Fibroblast of pulmonary artery (primary cell): ENCODE results near the gene NBAS.
"Not testable (repeated sequence)": the region's sequence is repeated elsewhere in the genome, so short reads cannot be mapped to it uniquely, and the experiment has no call there.

Source experiments
- DNase-seq: peaks from one replicate; pipeline ENCODE4 v3.0.0-alpha.2; 2010; ENCODE audit warnings: low read depth
- H3K4me3 ChIP-seq: replicated peaks from 2 replicates; pipeline ENCODE4 v1.5.1; 2011; ENCODE audit warnings: low read depth, mild to moderate bottlenecking, control low read depth, low read length, moderate library complexity
- TF ChIP-seq, protein P1 (sequence below): IDR thresholded peaks from 2 replicates; pipeline ENCODE4 v1.5.1; 2011; ENCODE audit warnings: mild to moderate bottlenecking, control low read depth, low read length, inconsistent platforms; ENCODE audit errors: missing control alignments

NBAS gene

DNA sequence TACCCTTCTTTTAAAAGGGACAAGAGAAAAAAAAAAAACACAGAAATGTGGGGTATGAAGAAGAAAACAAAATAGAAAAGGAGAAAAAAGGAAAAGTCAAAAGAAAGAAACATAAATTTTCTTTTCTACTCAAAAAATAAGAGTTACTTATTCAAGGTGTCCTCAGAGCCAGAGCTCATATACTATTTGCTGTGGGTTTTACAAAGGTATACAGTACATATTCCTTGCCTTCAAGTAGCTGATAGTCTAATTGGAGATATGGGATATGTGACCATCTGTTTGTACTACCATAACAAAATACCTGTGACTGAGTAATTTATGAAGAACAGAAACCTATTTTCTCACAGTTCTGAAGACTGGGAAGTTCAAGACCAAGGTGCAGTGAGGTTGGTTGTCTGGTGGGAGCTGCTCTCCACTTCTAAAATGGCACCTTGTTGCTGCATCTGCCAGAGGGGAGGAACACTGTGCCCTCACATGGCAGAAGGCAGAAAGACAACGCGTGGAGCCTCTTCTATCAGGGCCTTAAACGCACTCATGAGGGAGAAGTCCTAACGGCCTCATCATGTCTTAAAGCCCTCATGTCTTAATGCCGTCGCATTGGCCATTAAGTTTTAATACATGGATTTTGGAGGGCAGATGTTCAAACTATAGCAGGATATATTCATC, 33.9 kb downstream of the NBAS start:
- H3K4me3 ChIP-seq, result no peak overlapping the region
- TF ChIP-seq, protein P1, sequence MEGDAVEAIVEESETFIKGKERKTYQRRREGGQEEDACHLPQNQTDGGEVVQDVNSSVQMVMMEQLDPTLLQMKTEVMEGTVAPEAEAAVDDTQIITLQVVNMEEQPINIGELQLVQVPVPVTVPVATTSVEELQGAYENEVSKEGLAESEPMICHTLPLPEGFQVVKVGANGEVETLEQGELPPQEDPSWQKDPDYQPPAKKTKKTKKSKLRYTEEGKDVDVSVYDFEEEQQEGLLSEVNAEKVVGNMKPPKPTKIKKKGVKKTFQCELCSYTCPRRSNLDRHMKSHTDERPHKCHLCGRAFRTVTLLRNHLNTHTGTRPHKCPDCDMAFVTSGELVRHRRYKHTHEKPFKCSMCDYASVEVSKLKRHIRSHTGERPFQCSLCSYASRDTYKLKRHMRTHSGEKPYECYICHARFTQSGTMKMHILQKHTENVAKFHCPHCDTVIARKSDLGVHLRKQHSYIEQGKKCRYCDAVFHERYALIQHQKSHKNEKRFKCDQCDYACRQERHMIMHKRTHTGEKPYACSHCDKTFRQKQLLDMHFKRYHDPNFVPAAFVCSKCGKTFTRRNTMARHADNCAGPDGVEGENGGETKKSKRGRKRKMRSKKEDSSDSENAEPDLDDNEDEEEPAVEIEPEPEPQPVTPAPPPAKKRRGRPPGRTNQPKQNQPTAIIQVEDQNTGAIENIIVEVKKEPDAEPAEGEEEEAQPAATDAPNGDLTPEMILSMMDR, result no peak
- no peak for DNase-seq

DNA sequence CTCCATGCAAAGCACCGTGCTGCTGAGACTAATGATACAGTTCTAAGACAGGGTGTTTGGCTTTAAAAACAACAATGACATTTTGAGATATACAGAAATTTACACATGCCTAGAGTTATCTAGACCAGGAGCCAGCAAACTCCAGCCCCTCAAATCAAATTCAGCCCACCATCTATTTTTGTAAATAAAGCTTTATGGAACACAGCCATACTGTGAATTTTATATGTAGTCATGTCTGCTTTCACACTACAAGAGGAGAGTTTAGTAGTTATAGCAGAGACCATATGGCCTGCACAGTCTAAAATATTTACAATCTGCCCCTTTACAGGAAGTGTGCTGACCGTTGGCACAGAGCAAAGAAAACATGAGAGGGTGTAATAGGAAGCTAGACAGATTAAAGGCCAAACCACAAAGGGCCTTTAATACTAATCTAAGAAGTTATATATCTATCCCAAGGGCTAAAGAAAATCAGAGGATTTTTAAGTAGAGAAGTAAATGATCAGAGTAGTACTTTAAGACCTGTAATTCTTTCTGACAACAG, 39.4 kb downstream of the NBAS start:
- DNase-seq, result no peak
- TF ChIP-seq, protein P1, result no peak
- no peak overlapping the region for H3K4me3 ChIP-seq

DNA sequence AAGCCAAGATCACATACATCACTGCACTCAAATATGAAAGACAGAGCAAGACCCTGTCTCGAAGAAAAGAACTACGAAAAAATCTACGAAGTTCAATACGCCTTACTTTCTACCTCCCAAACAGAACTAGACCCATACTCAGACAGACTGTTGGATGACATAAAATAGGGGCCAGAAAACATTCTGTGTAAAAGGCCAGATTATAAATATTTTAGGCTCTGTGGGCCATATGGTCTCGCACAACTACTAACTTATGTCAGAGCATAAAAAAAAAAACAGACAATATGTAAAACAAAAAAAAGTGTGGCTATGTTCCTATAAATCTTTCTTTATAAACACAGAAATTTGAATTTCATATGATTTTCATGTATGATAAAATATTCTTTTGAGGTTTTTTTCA, 40.8 kb downstream of the NBAS start:
- TF ChIP-seq, protein P1, result no peak
- no peak for DNase-seq
- H3K4me3 ChIP-seq, result no peak overlapping the region

DNA sequence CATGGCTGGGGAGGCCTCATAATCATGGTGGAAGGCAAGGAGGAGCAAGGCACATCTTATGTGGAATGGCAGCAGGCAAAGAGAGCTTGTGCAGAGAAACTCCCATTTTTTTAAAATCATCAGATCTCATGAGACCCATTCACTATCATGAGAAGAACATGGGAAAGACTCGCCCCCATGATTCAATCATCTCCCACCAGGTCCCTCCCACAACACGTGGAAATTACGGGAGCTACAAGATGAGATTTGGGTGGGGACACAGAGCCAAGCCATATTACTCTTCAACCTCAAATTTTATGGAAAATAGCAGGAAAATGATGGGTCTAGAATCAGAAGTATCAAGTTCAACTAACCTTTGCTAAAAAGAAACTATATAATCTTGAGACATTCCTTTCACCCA, 42.4 kb downstream of the NBAS start:
- not testable (repeated sequence) for H3K4me3 ChIP-seq, DNase-seq

DNA sequence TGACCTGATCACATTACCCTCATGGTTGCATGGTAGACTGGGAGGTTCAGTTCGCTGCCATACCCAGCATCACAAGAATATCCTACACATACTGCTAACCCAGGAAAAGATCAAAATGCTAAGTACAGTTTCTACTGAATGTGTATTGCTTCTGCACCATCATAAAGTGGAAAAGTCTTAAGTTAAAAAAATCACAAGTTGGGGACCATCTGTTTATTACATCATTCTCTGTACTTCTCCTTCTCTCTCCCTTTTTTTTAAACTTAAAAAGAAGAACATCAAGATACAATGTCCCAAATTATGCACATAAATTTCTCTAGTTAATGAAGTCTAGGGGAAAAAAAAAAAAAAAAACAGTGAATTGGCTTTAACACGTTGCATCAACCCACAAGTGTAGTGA, 43.3 kb downstream of the NBAS start:
- H3K4me3 ChIP-seq, result no peak overlapping the region
- TF ChIP-seq, protein P1, result no peak
- no peak for DNase-seq

DNA sequence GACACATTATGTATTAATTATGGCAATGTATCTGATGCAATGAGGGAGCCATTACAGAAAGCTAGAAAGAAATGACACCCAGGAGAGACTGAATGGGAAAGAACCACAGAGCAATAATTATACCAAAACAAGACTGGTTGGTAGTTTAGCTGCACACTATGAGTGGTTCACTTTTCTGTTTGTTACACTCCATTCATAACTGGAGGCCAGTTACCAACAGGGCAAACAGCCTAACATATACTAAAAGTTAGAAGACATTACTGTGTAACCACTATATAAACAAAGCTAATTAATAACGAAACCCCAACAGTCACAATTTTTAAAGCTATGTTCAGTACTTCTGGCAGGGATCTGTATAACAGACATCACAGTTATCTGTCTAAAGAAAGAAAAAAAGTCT, 49.4 kb downstream of the NBAS start:
- no peak overlapping the region for H3K4me3 ChIP-seq
- TF ChIP-seq, protein P1, result no peak
- DNase-seq, result no peak

DNA sequence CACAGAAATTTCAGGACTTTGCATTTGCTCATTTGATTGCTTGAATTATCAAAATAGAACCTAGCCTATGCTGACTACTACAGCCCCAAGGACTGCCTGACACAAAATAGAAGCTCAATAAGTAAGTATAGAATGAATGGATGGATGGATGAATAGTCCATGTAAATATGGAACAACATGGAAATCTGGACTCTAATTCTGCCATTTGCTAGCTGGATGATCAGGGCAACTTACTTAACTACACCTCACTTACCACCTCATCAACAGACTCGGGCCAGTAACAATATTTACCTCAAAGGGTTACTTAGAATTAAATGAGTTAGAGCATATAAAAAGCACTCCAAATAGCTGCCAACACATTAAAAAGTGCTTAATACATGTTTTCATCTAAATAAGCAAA, 50.6 kb downstream of the NBAS start:
- TF ChIP-seq, protein P1, result no peak
- no peak overlapping the region for H3K4me3 ChIP-seq
- no peak for DNase-seq
